Caco-2 (cell line): ENCODE data around the gene ADGRF3. TPM values are rescaled to one million over a fixed set of nuclear protein-coding genes. Genes with fewer than 3 reads are reported as not detected.
"Not testable (repeated sequence)": the region's sequence is repeated elsewhere in the genome, so short reads cannot be mapped to it uniquely, and the experiment has no call there.

ENCODE experiments used
- BruUV-seq: library from RNA; stranded (reverse); fragments of 400-500 nt; replicated peaks from 2 replicates; lab custom pipeline; 2021; lab: Mats Ljungman, UMichigan
- CTCF ChIA-PET: fragments of 300-600 bp; sonication (Branson Sonifier 250); formaldehyde crosslinking; loops from one replicate; lab custom pipeline; 2022; ENCODE audit warnings: antibody characterized with exemption; lab: Charles Lee
- POLR2A ChIA-PET: fragments of 300-600 bp; sonication (Branson Sonifier 250); formaldehyde crosslinking; loops from one replicate; lab custom pipeline; 2022; ENCODE audit warnings: antibody characterized with exemption; lab: Charles Lee
- DNase-seq, 2 experiments: peaks; one replicate each; pipeline versions ENCODE4 v3.0.0 to v3.0.0-alpha.2; 2020 to 2022
- H3K27me3 ChIP-seq: replicated peaks from 2 replicates; pipeline ENCODE4 v1.6.0; 2011; ENCODE audit warnings: low read length; ENCODE audit not compliant: control insufficient read depth, insufficient read depth
- H3K36me3 ChIP-seq: 2 replicates; pipeline ENCODE4 v1.5.1; 2011; ENCODE audit warnings: low read length; ENCODE audit not compliant: control insufficient read depth, insufficient read depth
- H3K4me1 ChIP-seq: fragments of 250-450 bp; sonication (Bioruptor Pico); 2 replicates; pipeline ENCODE4 v1.5.1; 2020; ENCODE audit warnings: mild to moderate bottlenecking
- H3K4me3 ChIP-seq: 2 replicates; pipeline ENCODE4 v1.5.1; 2011; ENCODE audit warnings: low read depth, mild to moderate bottlenecking, control low read depth, low read length
- H3K9me3 ChIP-seq: fragments of 250-450 bp; sonication (Bioruptor Pico); 2 replicates; pipeline ENCODE4 v1.5.1; 2020; ENCODE audit warnings: mild to moderate bottlenecking, moderate library complexity
- H3K27ac Mint-ChIP-seq: one replicate; pipeline ENCODE4 v1.8.0; 2022; ENCODE audit warnings: mixed read lengths; ENCODE audit not compliant: unreplicated experiment
- H3K27me3 Mint-ChIP-seq: one replicate; pipeline ENCODE4 v1.8.0; 2022; ENCODE audit warnings: mixed read lengths; ENCODE audit not compliant: insufficient read depth, unreplicated experiment
- H3K36me3 Mint-ChIP-seq: one replicate; pipeline ENCODE4 v1.8.0; 2022; ENCODE audit warnings: mild to moderate bottlenecking, mixed read lengths; ENCODE audit not compliant: insufficient read depth, unreplicated experiment
- H3K4me1 Mint-ChIP-seq: one replicate; pipeline ENCODE4 v1.8.0; 2022; ENCODE audit warnings: low read depth, mixed read lengths; ENCODE audit not compliant: unreplicated experiment
- H3K4me3 Mint-ChIP-seq: one replicate; pipeline ENCODE4 v1.8.0; 2022; ENCODE audit warnings: mild to moderate bottlenecking, moderate library complexity, mixed read lengths; ENCODE audit not compliant: unreplicated experiment
- H3K9me3 Mint-ChIP-seq: one replicate; pipeline ENCODE4 v1.8.0; 2022; ENCODE audit warnings: mixed read lengths; ENCODE audit not compliant: unreplicated experiment
- CTCF ChIP-seq, 2 experiments: fragments of 200-600 bp in 1 of 2; IDR thresholded peaks; 1 replicate in 1 of 2; 2 replicates in 1 of 2; pipeline versions ENCODE4 v1.5.1 to v1.8.0; 2011 to 2022; ENCODE audit warnings: antibody characterized with exemption in 1 of 2, control low read depth in 1 of 2, inconsistent platforms in 1 of 2, low read depth in 1 of 2, low read length in 1 of 2, mild to moderate bottlenecking in 1 of 2, moderate library complexity in 1 of 2; ENCODE audit not compliant: insufficient read depth in 1 of 2, severe bottlenecking in 1 of 2, unreplicated experiment in 1 of 2
- intact Hi-C: fragments of 100-400 bp; cut with micrococcal nuclease; formaldehyde crosslinking; loops from one replicate; pipeline ENCODE4 v1.10.0; 2022; ENCODE audit not compliant: unreplicated experiment
- total RNA-seq: library from RNA; stranded (reverse); gene quantifications from 2 replicates; pipeline ENCODE4 v1.2.3, GENCODE V29; 2022

Gene ADGRF3
- total RNA-seq, 1 experiment from 2014 or later: 0.18 TPM

- no peaks in the 10 kb centered on the region for H3K27me3 ChIP-seq
- ChIA-PET CTCF (no interaction called here), POLR2A (no interaction called here)
- DNase-seq: no peak
- Mint-ChIP-seq H3K9me3 (no peaks in the 10 kb centered on the region), H3K36me3 (peaks cover 19% of the 10 kb centered on the region), H3K27ac (no peak overlapping the region), H3K4me1 (peaks cover 40% of the 10 kb centered on the region), H3K4me3 (no peak overlapping the region), H3K27me3 (no peaks in the 10 kb centered on the region)
- H3K4me1 ChIP-seq: no peaks in the 10 kb centered on the region; the same call in 1 of the 2 replicates
- no TSS peak for BruUV-seq
- H3K4me3 ChIP-seq: no peak overlapping the region
- intact Hi-C loops: no loop called here
- no peaks in the 10 kb centered on the region; the same call in none of the 2 replicates for H3K36me3 ChIP-seq
- H3K9me3 ChIP-seq: no peaks in the 10 kb centered on the region
- TF ChIP-seq CTCF (IDR thresholded peaks at IDR 0.05; ENCODE audit: insufficient read depth in 1 of 2, low read depth in 1 of 2, low read length in 1 of 2, severe bottlenecking in 1 of 2, unreplicated experiment in 1 of 2): no peak
These were observed 9.5 kb upstream of the ADGRF3 start for GRCh38 chr2:26356111-26356510.

GRCh38 chr2:26355038-26355995 lies 8.7 kb upstream of the ADGRF3 start:
- H3K27me3 ChIP-seq: no peaks in the 10 kb centered on the region
- H3K36me3 Mint-ChIP-seq: peaks cover 26% of the 10 kb centered on the region
- H3K36me3 ChIP-seq: no peaks in the 10 kb centered on the region; the same call in none of the 2 replicates
- no TSS peak for BruUV-seq
- no peaks in the 10 kb centered on the region; the same call in 1 of the 2 replicates for H3K4me1 ChIP-seq
- H3K27me3 Mint-ChIP-seq: no peaks in the 10 kb centered on the region
- DNase-seq: no peak
- no peak overlapping the region for H3K4me3 ChIP-seq
- no peaks in the 10 kb centered on the region for H3K9me3 Mint-ChIP-seq
- intact Hi-C loops: no loop called here
- H3K27ac Mint-ChIP-seq: no peak overlapping the region
- no peaks in the 10 kb centered on the region for H3K9me3 ChIP-seq
- ChIA-PET POLR2A (no interaction called here), CTCF (no interaction called here)
- H3K4me3 Mint-ChIP-seq: no peak overlapping the region
- no peak for TF ChIP-seq CTCF (IDR thresholded peaks at IDR 0.05; ENCODE audit: insufficient read depth in 1 of 2, low read depth in 1 of 2, low read length in 1 of 2, severe bottlenecking in 1 of 2, unreplicated experiment in 1 of 2)
- H3K4me1 Mint-ChIP-seq: peaks cover 40% of the 10 kb centered on the region

GRCh38 chr2:26354469-26354868 lies 7.9 kb upstream of the ADGRF3 start:
- BruUV-seq, H3K27me3 Mint-ChIP-seq, H3K36me3 ChIP-seq, intact Hi-C loops, H3K27ac Mint-ChIP-seq, H3K4me3 Mint-ChIP-seq, DNase-seq, H3K4me3 ChIP-seq, H3K4me1 ChIP-seq, H3K27me3 ChIP-seq, POLR2A ChIA-PET, CTCF ChIA-PET, H3K9me3 Mint-ChIP-seq, H3K9me3 ChIP-seq: not testable (repeated sequence)
- Mint-ChIP-seq H3K36me3 (peaks cover 28% of the 10 kb centered on the region), H3K4me1 (peaks cover 34% of the 10 kb centered on the region)
